Measurements from ENCODE around the gene CACNB2. TPM values are rescaled to one million over a fixed set of nuclear protein-coding genes. Genes with fewer than 3 reads are reported as not detected.
"Not testable (repeated sequence)": the region's sequence is repeated elsewhere in the genome, so short reads cannot be mapped to it uniquely, and the experiment has no call there.

The CACNB2 gene
- total RNA-seq, 1 donor from 2014 or later, result 16.1 TPM

DNA sequence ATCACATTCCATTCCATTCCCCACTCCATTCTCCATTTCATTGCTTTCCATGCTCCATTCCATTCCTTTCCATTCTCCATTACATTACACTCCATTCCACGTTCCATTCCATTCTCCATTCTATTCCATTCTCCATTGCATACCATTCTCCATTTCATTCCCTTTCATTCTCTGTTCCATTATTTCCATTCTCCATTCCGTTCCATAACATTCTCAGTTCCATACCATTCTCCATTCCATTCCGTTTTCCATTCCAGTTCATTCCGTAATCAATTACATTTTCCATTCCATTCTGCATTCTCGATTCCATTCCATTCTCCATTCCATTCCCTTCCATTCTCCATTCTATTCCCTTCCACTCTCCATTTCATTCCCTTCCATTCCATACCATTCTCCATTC lies 424.8 kb downstream of the CACNB2 start:
- DNase-seq (ENCODE audit: low spot score), result no peak

DNA sequence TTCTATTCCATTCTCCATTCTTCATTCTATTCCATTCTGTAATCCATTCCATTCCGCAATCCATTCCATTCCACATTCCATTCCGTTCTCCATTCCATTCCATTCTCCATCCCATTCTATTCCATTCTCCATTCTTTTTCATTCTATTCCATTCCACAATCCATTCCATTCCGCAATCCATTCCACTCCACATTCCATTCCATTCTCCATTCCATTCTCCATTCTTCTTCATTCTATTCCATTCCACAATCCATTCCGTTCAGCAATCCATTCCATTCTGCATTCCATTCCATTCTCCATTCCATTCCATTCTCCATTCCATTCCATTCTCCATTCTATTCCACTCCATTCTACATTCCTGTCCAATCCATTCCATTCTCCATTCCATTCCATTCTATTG lies 426.0 kb downstream of the CACNB2 start:
- no peak for DNase-seq (ENCODE audit: low spot score)

DNA sequence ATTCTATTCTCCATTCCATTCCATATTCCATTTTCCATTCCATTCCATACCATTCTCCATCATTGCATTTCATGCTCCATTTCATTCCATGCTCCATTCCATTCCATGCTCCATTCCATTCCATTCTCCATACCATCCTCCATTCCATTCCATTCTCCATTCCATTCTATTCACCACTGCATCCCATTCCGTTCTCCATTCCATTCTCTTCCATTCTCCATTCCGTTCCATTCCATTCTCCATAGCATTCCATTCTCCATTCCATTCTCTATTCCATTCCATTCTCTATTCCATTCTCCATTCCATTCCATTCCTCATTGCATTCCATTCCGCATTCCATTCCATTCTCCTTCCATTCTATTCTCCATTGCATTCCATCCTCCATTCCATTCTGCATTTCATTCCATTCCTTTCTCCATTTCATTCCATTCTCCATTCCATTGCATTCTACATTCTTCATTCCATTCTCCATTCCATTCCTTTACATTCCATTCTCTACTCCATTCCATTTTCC lies 427.2 kb downstream of the CACNB2 start:
- DNase-seq (ENCODE audit: low spot score), result no peak

DNA sequence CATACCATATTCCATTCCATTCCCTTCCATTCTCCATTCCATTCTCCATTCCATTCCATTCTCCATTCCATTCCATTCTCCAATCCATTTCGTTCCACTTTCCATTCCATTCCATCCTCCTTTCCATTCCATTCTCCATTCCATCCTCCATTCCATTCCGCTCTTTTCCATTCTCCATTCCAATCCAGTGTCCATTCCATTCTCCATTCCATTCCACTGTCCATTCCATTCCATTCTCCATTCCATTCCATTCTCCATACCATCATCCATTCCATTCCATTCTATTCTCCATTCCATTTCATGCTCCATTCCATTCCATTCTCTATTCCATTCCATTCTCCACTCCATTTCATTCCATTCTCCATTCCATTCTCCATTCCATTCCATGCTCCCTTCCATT lies 430.2 kb downstream of the CACNB2 start:
- not testable (repeated sequence) for DNase-seq (ENCODE audit: low spot score)

DNA sequence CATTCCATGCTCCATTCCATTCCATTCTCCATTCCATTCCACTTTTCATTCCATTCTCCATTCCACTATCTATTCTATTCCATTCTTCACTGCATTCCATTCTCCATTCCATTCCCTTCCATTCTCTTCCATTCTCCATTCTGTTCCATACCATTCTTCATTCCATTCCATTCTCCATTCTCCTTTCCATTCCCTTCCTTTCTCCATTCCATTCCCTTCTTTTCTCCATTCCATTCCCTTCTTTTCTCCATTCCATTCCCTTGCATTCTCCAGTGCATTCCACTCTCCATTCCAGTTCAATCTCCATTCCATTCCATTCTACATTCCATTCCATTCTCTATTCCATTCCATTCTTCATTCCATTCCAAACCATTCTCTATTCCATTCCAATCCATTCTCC lies 430.9 kb downstream of the CACNB2 start:
- DNase-seq (ENCODE audit: low spot score), result no peak

DNA sequence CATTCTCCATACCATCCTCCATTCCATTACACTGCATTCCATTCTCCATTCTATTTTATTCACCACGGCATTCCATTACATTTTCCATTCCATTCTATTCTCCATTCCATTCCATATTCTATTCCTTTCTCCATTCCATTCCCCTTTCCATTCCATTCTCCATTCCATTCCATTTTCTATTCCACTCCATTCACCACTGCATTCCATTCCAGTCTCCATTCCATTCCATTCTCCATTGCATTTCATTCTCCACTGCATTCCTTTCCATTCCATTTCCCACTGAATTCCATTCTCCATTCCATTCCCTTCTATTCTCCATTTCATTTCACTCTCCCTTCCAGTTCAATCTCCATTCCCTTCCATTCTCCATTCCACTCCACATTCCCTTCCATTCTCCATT lies 431.6 kb downstream of the CACNB2 start:
- DNase-seq (ENCODE audit: low spot score), result no peak

DNA sequence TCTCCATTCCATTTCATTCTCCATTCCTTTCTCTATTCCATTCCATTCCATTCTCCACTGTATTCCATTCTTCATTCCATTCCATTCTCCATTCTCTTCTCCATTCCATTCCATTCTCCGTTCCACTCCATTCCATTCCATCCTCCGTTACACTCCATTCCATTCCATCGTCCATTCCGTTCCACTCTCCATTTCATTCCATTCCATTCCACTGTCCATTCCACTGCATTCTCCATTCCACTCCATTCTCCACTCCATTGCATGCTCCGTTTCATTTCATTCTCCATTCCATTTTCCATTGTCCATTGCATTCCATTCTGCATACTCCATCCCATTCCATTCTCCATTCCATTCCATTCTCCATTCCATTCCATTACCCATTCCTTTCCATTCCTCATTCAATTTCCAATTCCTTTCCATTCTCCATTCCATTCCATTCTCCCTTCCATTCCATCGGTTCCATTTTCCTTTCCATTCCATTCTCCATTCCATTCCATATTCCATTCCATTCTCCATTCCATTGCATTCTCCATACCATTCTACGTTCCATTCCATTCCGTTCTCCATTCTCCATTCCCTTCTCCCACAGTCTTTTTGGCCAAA lies 432.8 kb downstream of the CACNB2 start:
- DNase-seq (ENCODE audit: low spot score), result no peak

DNA sequence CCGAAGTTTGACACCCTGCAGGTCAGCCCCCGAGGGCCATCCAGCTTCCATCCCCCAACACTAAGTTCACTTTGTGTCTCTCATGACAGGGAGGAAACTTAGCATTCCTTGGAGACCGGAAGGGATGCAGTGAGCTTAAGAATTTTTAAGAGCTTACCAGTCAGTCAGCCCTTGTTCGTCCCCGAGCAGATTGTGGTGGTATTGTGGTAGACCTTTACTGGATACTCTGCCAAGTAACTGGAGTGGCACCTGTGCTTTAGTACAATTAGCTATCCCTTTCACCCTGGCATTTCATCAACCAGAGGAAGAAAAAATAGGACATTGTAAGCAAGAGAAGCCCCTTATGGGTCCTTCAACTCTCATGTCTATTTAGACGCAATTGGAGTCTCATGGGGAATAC lies 436.4 kb downstream of the CACNB2 start:
- DNase-seq (ENCODE audit: low spot score), result no peak

DNA sequence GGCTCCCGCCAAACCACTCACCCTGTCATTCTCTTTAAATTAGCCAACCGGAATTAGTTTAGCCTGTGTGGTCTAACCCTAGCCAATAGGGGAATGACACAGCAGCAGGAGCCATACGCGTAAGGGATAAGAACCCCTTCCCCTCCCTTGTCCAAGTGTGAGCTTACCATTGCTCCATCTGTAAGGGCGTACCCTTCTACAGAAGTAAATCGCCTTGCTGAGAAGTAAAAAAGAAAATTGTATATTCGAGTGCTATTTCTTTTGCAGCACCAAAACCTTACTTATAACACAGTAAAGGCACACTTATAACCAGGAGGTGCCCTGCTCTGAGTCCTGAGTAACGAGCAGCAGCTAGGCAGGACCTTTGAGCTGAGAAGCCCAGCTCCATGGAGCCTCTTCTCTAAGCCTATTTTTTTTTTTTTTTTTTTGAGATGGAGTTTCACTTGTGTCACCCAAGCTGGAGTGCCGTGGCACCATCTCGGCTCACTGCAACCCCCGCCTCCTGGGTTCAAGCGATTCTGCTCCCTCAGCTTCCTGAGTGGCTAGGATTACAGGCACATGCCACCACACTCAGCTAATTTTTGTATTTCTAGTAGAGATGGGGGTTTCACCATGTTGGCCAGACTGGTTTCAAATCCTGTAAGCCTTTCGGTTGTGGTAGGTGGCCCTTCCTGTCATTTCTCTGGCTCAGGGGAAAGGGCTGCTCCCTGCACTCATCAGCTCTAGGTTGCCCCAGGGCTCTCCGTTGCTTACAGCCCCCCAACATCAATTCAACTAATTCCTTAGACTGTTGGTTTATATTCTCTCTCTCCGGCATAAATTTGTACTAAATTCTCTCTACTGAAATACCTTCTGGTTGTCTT lies 437.8 kb downstream of the CACNB2 start:
- no peak for DNase-seq (ENCODE audit: low spot score)

DNA sequence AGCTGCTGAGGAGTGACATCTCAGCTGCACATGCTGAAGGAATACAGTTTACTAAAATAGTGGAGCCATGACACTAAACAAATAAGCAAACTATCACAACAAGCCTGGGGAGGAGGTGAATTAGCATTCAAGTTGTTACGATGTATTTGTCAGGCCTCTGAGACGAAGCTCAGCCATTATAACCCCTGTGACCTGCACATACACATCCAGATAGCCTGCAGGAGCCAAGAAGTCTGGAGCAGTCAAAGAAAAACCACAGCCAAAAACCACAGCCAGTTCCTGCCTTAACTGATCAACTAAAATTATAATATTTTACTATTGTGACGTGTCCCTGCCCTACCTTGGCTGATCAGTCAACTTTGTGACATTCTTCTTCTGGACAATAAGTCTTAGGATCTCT lies 442.6 kb downstream of the CACNB2 start:
- no peak for DNase-seq (ENCODE audit: low spot score)

DNA sequence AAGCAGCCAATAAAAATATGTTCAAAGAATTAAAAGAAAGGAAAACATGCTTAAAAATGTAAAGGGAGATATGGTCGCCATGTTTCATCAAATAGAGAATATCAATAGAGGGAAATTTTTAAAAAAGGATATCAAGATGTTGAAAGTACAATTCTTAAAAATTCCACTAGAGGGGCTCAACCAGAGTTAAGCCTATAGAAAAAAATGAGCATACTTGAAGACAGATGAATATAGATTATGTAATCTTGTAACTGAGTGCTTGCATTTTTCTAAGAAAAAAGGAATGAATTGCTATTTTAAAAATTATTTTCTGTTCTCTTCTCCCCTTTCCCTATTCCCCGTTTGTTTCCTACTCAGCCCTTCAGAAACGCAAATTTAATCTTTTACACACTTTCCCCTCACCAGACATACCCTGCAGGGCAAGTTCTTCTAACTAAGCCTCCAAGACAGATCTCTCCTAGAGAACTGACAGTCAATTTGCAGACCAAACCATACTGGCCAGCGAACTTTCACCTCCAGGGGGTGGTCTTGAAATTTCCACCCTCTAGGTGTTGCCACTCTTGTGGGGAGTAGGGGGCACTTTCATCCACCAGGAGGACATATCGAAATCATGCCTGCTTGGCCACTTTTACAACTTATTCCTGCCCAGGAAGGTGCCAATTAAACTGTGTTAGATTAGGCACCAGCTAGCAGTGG lies 443.5 kb downstream of the CACNB2 start:
- no peak for DNase-seq (ENCODE audit: low spot score)

DNA sequence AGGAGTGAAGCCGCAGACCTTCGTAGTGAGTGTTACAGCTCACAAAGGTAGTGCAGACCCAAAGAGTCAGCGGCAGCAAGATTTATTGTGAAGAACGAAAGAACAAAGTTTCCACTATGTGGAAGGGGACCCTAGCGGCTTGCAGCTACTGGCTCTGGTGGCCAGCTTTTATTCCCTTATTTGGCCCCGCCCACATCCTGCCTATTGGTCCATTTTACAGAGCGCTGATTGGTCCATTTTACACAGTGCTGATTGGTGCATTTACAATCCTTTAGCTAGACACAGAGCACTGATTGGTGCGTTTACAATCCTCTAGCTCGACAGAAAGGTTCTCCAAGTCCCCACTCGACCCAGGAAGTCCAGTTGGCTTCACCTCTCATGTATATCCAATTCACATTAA lies 446.4 kb downstream of the CACNB2 start:
- not testable (repeated sequence) for DNase-seq (ENCODE audit: low spot score)

DNA sequence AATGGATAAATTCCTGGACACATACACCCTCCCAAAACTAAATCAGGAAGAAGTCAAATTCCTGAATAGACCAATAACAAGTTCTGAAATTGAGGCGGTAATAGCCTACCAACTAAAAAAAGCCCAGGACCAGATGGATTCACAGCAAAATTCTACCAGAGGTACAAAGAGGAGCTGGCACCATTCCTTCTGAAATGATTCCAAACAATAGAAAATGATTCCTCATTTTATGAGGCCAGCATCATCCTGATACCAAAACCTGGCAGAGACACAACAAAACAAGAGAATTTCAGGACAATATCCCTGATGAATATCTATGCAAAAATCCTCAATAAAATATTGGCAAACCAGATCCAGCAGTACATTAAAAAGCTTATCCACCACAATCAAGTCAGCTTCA lies 450.9 kb downstream of the CACNB2 start:
- DNase-seq (ENCODE audit: low spot score), result not testable (repeated sequence)

Other genes with a start within 250 kb of the CACNB2 start
- not detected for gene SLC39A12, start 188.5 kb upstream of the CACNB2 start, total RNA-seq (ENCODE audit: insufficient read depth, low replicate concordance)